GM18517 (cell line): Measurements from ENCODE around the gene RNF180.
"Not testable (repeated sequence)": the region's sequence is repeated elsewhere in the genome, so short reads cannot be mapped to it uniquely, and the experiment has no call there.

Source experiments
- ATAC-seq: cut with Tn5 transposase; IDR thresholded peaks from one replicate; pipeline ENCODE4 v1.9.1; 2021; ENCODE audit warnings: mild to moderate bottlenecking, moderate library complexity; ENCODE audit not compliant: unreplicated experiment

The RNF180 gene

GRCh38 chr5:64273276-64273675 is 107.6 kb downstream of the RNF180 start:
- ATAC-seq = no peak

- ATAC-seq = no peak
Observed at GRCh38 chr5:64285188-64286130, 119.8 kb downstream of the RNF180 start.

- no peak for ATAC-seq
Observed at GRCh38 chr5:64286381-64286780, 120.7 kb downstream of the RNF180 start.

- not testable (repeated sequence) for ATAC-seq
Observed at GRCh38 chr5:64288496-64288895, 122.9 kb downstream of the RNF180 start.

- no peak for ATAC-seq
Observed at GRCh38 chr5:64292611-64293215, 127.1 kb downstream of the RNF180 start.

GRCh38 chr5:64295101-64295500 is 129.5 kb downstream of the RNF180 start:
- ATAC-seq = no peak

- no peak for ATAC-seq
Observed at GRCh38 chr5:64298586-64298985, 132.9 kb downstream of the RNF180 start.

GRCh38 chr5:64299805-64300204 is 134.2 kb downstream of the RNF180 start:
- no peak for ATAC-seq

- ATAC-seq = no peak
Observed at GRCh38 chr5:64301566-64301965, 135.9 kb downstream of the RNF180 start.

- ATAC-seq = no peak
Observed at GRCh38 chr5:64308135-64308534, 142.5 kb downstream of the RNF180 start.

- ATAC-seq = no peak
Observed at GRCh38 chr5:64312491-64312890, 146.8 kb downstream of the RNF180 start.

GRCh38 chr5:64315778-64316177 is 150.1 kb downstream of the RNF180 start:
- ATAC-seq = no peak

GRCh38 chr5:64318175-64318574 is 152.5 kb downstream of the RNF180 start:
- no peak for ATAC-seq

GRCh38 chr5:64323591-64323990 is 157.9 kb downstream of the RNF180 start:
- no peak for ATAC-seq

GRCh38 chr5:64330728-64331231 is 165.1 kb downstream of the RNF180 start:
- ATAC-seq = no peak

- ATAC-seq = no peak
Observed at GRCh38 chr5:64331597-64332277, 166.1 kb downstream of the RNF180 start.

GRCh38 chr5:64333886-64334285 is 168.2 kb downstream of the RNF180 start:
- no peak for ATAC-seq

- ATAC-seq = no peak
Observed at GRCh38 chr5:64339769-64340168, 174.1 kb downstream of the RNF180 start.

- no peak for ATAC-seq
Observed at GRCh38 chr5:64340293-64340692, 174.7 kb downstream of the RNF180 start.

GRCh38 chr5:64341340-64341739 is 175.7 kb downstream of the RNF180 start:
- ATAC-seq = no peak

GRCh38 chr5:64344501-64344900 is 178.9 kb downstream of the RNF180 start:
- ATAC-seq = no peak
